NCI-H510A (cell line): ENCODE results near the gene PIK3CD.
"Not testable (repeated sequence)": the region's sequence is repeated elsewhere in the genome, so short reads cannot be mapped to it uniquely, and the experiment has no call there.

Source experiments
- DNase-seq: peaks from one replicate; lab custom pipeline; 2025; lab: John Stamatoyannopoulos, UW

Gene PIK3CD

DNA sequence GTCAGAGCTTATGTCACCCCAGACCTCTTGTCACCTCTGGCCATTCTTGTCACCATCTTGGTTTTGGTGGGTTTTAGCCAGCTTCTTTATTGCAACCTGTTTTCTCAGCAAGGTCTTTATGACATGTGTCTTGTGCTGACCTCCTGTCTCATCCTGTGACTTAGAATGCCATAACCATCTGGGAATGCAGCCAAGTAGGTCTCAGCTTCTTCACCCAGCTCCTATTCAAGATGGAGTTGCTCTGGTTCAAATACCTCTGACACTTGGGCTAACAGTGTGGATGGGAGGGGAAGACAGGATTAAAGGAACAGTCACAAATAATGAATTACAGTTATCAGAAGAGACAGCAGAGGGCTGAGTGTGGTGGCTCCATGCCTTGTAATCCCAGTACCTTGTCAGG is 30.5 kb upstream of the PIK3CD start:
- DNase-seq, result no peak

DNA sequence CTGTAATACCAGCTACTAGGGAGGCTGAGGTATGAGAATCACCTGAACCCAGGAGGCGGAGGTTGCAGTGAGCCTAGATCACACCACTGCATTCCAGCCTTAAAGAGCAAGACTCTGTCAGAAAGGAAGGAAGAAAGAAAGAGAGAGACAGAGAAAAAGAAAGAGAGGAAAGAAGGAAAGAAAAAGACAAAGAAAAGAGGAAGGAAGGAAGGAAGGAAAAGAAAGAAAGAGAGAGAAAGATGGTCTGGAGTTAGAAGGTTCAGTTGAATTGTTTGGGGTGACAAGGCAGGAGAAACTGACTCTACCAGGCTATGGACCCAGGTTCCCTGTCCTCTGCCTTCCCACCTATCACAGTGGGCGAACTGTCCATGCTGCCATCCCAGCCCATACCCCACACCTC is 27.4 kb upstream of the PIK3CD start:
- no peak for DNase-seq

DNA sequence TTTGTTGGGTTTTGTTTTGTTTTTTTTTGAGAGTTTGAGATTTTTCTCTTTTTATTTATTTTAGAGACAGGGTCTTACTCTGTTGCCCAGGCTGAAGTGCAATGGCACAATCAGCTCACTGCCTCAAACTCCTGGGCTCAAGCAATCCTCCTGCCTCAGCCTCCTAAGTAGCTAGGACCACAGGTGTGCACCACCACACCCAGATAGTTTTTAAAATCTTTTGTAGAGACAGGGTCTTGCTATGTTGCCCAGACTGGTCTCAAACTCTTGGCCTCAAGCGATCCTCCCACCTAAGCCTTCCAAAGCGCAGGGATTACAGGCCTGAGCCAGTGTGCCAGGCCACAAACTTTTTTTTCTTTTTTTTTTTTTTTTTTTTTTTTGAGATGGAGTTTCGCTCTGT is 26.5 kb upstream of the PIK3CD start:
- DNase-seq, result not testable (repeated sequence)

DNA sequence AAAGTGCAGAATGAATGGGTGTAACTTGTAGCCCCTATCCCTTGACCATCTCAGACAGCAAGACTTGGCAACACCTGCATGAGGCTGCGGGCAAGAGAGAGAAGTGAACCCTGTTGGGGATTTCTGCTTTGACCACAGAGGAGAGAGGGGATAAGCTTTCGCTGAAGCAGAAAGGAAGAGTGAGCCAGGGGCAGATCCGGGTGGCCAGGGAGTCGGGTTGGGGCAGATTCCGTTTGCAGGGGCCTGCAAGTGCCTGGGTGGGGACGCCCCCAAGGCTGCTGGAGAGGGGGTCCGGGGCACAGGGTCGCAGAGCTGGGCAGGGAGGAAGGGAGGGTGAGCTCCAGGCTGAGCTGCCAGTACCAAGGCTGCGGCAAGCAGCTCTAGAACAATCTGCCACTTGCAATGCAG is 25.3 kb upstream of the PIK3CD start:
- DNase-seq, result no peak

DNA sequence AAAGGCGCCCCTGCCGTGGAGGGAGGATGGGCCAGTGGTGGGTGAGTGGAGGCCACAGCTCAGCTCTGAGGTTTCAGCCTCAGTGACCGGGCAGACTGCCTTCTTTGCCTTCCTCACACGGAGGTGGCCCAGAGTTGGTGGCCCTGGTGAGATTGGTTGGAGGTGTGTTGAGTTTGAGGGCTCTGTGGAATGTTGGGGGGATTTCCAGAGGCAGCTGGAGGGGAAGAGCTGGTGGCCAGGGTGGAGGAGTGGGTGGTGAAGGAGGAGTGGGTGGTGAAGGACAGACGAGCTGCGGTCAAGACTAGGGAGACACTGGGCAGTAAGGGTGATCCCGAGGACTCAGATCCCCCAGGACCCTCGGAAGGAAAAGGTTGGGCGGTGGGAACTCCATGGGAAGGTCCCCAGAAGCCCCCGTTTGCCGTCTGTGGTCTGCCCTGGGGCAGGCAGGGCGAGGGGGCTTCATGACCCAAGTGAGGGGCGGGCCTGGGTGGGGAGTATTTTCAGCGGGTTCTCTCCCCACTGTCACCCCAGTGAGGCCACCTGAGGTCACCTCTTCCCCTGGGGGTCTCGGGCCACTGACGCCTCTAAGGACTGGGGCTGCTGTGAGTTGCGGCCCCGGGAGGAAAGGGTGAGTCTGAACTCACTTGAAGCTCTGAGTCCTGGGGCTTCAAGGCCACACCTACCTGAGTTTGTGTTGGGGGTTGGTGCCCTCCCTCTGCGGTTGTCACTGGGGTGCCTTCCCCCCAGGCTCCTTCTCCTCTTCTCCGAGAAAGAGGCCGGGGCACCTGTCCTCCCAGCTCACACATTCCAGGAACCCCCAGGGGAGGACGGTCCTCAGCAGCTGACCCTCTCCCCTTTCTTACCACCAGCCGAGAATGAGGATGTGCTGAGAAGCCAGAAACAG is 22.7 kb upstream of the PIK3CD start:
- no peak for DNase-seq

DNA sequence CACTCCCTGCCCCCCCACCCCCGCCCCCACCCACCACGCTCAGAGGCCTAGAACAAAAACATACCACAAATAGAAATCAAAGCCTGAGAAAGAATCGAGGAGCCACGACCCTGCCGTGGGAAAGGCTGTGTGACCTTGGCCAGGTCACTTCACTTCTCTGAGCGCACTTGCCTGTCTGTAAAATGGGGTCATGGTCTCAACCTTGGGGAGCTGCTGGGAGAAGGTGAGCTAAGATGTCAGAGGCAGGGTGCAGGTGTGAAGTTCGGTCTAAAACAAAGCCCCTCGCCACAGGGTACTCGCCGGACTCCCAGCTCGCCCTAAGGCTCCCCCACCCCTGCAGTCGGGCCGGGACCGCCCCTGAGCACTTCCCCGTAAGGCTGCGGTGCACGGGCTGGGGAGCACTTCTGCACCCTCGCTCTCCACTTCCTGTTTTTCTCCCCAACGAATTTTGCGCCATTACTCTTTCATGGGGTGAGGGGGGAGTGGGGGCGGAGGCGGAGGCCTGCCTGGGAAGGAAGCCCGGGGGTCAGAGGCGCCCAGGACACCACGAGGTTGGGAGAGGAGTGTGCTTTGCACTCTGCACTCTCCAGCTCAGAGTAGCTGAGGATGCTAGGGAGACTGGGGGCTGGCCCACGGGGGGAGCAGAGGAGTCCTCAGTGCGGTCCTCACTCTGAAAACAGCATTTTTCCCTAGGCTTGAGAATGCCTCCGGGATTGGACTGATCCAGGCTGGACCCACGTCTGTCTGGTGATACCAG is 21.9 kb upstream of the PIK3CD start:
- no peak for DNase-seq

DNA sequence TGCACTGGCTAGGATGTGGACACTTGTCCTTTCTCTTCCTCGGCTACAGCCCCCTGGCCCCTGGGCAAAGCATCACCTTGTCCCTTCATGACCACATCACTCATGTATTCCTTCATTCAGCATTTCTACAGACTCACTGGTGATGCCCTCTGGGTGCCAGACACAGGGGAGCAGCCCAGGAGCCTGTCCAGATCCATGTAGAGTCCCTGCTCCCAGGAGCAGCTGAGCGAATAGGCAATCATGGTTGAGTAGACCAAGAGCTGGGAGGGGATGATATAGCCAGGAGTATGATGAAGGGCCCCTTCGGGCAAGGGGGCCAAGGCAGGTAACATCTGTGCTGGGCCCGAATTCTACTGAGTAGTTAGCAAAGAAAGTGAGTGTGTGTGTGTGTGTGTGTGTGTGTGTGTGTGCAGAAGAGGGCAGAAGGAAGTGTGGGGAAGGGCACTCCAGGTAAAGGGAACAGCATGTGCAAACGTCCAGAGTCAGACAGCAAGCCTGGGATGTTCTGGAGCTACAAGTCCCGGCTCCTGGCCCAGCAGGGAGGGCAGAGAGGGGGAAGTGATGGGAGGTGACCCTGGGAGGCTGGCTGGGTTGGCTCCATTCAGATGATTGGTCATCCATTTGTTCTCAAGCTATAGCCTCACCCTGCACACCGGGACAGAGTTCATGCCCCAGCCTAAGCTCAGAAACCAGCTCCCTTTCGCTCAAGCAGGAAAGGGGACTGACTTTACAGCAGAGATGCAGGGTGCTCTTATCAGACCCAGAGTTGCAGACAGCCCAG is 21.0 kb upstream of the PIK3CD start:
- DNase-seq, result no peak

DNA sequence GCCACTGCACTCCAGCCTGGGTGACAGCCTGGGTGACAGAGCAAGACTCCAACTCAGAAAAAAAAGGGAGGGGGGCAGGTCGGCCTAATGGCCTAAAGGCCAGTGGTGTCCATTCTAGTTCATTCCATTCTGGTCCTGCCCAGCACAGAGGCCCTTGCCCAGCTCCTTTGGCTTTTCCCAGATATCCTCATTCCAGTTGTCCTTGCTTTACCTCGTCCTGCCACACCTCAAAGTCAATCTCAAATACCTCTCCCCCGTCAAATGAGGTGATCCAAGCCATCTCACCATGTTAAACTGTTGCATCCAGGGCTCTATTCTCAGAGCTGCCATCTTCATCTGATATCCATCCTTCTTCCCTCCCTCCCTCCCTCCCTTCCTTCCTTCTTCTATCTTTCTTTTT is 19.9 kb upstream of the PIK3CD start:
- DNase-seq, result no peak

DNA sequence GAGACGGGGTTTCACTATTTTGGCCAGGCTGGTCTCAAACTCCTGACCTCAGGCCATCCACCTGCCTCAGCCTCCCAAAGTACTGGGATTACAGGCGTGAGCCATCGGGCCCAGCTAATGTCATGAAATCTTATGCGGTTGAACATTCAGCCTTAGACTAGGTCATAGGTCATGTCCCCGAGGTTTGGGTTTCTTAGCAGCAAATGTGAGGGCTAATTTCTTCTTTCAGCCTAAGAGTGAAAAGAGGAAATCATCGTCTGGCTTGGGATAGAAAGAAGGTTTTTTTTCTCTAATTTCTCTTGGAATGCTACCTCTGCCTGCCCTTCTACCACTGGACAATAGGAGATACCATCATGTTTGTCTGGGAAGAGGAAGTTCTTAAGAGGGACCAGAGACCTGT is 18.0 kb upstream of the PIK3CD start:
- no peak for DNase-seq

DNA sequence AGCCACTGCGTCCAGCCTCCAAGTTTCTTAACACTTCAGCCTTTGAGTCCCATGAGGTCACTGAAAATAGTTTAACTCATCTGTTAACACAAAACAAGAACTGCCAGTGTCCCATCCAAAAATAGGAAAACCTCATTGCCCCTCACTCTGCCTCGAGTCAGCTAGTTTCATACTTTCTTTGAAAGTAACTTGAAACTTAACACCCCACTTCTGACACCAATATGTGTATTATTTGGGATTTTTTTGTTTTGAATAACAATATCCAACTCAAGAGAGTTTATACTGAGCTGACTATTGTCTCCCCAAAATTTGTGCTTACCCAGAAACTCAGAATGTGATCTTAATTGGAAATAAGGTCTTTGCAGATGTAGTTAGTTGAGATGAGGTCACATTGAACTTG is 16.9 kb upstream of the PIK3CD start:
- DNase-seq, result no peak

DNA sequence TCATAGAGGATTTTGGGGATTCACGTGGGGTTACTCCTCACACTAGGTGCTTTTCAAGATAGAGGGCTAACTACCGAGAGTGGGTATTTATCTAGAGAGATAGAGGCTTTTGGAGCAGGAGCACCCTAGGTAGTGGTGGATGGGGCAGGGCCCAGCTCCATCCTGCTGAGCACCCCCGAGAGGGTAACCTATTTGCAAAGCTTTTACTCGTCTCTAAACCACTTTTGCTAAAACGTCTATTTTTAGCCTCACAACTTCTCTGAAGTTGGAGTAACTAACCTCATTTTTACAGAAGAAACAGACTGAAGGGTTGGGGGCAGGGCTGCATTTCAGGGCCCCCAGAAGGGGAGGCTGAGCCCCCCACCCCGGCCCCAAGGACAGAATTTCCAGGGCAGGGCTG is 12.3 kb upstream of the PIK3CD start:
- DNase-seq, result no peak

DNA sequence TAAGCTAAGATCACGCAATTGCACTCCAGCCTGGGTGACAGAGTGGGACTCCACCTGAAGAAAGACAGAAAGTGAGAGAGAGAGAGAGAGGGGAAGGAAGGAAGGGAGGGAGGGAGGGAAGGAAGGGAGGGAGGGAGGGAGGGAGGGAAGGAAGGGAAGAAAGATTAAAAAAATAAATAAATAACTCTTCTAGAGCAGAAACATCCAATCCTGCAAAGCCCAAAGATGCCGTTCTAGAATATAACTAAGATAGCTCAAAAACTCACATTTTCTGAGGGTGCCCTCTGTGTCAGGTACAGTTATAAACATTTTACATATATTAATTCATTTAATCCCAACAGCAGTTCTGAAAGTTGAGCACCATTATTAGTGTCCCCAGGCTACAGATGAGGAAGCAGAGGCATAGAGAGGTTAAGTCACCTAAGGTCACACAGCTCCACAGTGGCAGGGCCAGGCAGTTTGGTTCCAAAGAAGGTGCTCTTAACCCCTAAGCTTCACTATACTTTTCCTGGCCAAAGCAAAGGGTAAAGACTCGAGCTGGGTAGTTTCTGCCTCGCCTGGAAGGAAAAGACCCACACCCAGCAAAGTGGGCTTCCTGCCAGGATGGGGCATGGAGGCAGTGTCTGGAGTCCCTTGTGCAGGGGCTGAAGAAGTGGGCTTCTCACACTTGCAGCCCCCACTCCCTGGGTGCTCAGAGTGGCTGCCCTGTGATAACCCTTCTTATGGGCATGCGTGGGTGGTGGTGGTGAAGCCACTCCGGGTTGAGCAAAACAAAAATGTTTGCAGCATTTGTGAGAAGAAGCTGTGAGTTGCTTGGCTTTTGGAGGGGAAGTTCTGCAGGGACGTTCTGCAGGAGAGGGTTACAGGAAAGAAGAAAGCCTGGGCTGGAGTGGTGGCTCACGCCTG is 7.9 kb upstream of the PIK3CD start:
- no peak for DNase-seq

DNA sequence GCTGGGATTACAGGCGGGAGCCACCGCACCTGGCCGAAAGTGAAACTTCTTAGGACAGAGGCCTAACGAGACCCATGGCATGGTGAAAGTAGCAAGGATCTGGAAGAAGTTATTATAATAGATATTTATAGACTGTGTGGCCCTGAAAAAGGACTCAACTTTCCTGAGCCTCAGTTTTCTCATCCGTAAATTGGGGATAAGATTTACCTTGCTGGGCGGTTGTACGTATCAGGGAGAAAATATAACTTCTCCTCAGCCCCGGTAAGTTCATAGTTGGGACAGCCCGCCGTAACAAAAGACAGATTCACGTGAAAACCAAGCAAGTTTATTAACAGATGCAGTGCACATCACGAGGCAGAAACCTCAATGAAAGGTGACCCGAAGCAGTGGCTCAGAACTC is 5.5 kb upstream of the PIK3CD start:
- no peak for DNase-seq

DNA sequence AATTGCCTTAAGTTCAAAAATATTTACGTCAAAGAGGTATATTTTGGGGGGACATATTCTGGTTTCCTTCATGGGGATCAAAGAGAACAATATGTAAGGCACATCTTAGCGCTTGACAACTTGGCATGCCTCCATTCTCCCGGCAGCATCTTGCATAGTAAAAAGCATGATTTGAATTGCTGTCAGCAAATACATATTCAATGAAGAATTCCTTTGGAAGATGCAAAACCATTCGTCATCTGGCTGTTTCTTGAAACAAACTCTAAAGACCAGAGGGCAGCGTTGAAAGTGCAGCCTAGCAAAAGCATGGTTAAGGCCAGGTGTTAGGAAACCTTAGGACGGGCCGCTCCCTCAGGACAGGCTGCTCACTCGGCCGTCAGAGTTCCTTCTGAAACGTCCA is 3.4 kb upstream of the PIK3CD start:
- no peak for DNase-seq

DNA sequence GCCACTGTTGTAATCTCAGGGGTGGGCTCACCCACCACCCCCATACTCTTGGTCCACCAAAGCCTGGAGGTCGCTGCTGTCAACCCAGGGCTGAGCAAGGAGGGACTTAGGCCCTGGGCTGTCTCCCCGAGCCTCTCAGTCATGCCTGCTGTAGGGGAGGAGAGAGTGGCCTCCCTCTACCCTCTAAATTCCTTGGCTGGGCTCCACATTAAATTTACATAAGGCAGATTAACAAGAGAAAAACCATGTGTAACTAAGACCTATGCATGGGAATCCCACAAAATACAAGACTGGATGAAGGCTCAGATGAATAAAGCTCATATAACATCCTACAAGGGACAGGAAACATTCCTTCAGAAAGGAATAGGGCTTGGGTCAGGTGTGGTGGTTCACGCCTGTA is 1.8 kb upstream of the PIK3CD start:
- DNase-seq, result no peak

DNA sequence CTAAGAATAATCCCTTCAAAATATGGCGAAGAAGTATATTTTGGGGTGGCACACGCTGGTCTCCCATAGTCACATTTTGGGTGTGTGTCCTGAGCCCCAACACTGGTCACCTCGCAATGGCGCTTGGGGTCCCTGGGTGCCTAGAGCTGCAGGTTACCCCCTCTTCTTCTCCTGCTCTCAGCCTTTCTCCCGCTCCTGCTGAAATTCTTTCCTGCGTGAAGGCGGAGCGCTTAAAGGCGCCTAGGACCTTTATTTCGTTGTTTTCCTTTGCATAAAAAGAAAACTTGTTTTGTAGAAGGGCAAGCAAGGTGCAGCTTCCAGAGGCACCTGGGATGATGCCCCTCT is 339 bp upstream of the PIK3CD start:
- DNase-seq, result no peak

DNA sequence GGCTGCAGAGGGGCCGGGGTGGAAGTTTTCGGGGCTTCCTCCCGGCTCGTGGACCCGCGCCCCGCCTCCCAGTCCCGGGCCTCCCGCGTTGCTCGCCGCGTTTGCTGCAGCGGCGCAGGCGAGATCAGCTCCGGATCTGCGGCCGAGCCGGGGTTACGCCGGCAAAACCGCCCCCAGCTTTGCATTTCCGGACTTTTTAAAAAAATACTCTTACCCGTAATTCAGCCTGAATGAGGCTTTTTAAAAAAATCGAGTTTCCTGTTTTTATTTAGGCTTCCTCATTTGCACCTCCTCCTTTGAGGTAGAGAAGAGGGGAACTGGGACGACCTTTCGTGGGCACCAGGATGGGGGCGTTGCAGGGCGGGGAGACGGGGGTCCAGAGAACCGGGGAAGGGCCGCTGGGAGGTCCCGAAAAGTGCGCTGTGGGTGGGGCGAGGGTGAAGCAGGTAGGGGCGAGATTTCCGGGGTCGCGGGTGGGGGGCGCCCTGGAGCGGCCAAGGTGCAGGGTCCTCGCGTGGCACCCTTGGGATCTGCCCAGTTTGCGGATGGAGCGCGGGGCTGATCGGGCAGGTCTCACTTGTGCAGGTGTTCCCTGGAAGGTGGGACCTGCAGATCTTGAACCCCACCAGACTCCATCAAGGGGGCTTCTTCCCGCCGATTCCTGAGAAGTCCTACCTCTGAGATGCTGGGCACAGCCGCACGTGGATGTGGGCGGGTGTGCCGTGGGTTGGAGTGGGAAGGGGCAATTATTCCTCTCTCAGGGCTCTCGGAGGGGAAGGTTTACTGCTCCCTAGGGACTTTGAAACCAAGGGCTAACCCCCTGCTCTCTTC is 1.1 kb downstream of the PIK3CD start:
- DNase-seq, result no peak

DNA sequence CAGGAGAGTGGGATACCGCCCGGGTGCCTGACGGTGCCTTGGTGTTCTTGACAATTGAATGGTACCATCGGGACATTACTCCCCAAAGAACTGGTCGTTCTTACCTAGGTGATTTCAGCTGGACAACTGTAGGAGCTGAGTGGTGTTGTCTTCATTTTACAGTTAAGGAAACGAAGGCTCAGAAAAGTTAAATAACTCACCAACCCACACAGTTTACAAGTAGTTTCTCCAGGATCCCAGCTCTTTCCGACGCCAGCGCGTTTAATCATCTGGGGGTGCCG is 1.6 kb downstream of the PIK3CD start:
- DNase-seq, result no peak

DNA sequence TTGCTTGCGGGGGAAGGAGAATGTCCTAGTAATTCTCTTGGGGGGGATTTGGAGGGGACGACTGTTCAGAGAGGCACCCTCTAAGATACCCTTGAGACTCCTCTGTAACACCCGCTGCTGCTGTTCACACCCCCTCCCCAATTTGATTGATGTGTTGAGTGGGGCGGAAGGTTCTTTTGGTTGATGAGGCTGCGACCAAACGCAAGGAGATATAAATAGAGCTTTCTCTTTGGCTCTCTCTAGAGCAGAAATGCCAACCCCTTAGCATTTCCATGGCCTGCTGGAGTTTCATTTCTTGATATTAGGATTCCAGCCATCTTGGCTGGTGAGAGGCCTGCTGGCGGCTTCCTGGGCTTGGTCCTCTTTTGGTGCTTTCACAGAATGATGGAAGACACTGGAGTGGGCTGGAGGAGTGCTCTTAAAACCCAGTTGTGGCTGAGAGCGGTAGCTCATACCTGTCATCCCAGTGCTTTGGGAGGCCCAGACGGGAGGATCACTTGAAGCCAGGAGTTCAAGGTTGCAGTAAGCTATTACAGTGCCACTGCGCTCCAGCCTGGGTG is 2.0 kb downstream of the PIK3CD start:
- no peak for DNase-seq

DNA sequence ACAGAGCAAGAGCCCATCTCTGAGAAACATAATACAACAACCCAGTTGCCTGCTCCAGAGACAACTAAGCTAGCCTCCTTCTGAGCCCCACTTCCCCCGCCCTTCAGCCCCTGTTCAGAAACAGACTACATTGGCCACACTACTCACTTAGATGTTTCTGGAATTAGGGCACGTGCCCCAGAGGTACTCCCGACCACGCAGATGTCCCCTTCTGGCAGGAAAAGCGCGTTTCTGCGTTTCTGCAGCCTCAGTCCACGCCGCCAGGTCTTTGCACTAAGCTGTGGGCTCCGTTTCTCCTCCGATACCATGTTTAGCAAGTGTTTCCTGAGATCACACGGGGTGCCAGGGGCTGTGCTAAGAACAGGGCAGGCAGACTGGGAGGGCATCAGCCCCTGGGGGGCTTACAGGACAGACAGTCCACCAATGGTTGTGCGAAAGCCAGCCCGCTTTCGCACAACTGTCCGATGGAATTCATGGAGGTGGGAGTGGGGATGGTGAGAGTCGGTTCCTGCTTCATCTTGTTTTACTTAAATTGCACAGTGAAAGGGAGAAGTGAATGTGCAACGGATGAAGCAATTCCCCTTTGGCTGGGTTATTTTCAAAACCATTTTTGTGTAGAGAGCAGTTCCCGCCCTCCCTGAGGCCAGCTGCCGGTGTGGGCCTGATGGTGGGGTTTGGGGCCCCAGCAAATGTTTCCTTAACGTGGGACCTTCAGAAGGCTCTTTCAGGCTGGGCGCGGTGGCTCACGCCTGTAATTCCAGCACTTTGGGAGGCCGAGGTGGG is 2.7 kb downstream of the PIK3CD start:
- no peak for DNase-seq
